Tibial nerve (tissue), 4 donors: Measurements from ENCODE around the gene TRPC6.

ENCODE experiments used
- CTCF ChIP-seq, 5 experiments: fragments of 200-600 bp in 3 of 5; fragments of 450-650 bp in 2 of 5; sonication (generic) in 3 of 5; IDR thresholded peaks; one replicate each; pipeline ENCODE4 v1.5.1; 2016 to 2019; ENCODE audit warnings: antibody characterized with exemption in 5 of 5, mild to moderate bottlenecking in 3 of 5, moderate library complexity in 2 of 5
- EP300 ChIP-seq, 2 donors: sonication (generic); formaldehyde crosslinking; IDR thresholded peaks; one replicate each; pipeline ENCODE4 v1.6.1; 2017; ENCODE audit warnings: antibody characterized with exemption in 2 of 2, mild to moderate bottlenecking in 1 of 2
- POLR2A ChIP-seq, 2 donors: fragments of 450-650 bp; IDR thresholded peaks; one replicate each; pipeline ENCODE4 v1.6.1; 2017; ENCODE audit warnings: antibody characterized with exemption in 2 of 2, mild to moderate bottlenecking in 2 of 2, moderate library complexity in 2 of 2

- no peak for TF ChIP-seq CTCF (IDR thresholded peaks at IDR 0.05)
- no peak for TF ChIP-seq EP300 (IDR thresholded peaks at IDR 0.05)
- no peak for TF ChIP-seq POLR2A (IDR thresholded peaks at IDR 0.05)
Observed at GRCh38 chr11:101617735-101618332, 34.0 kb upstream of the TRPC6 start.
